Epidermal melanocyte (primary cell): ENCODE data around the gene PER1.
"Not testable (repeated sequence)": the region's sequence is repeated elsewhere in the genome, so short reads cannot be mapped to it uniquely, and the experiment has no call there.

Experiments used
- DNase-seq: peaks from one replicate; pipeline ENCODE4 v3.0.0; 2011; ENCODE audit warnings: low spot score; ENCODE audit not compliant: insufficient read length

Gene PER1

DNA sequence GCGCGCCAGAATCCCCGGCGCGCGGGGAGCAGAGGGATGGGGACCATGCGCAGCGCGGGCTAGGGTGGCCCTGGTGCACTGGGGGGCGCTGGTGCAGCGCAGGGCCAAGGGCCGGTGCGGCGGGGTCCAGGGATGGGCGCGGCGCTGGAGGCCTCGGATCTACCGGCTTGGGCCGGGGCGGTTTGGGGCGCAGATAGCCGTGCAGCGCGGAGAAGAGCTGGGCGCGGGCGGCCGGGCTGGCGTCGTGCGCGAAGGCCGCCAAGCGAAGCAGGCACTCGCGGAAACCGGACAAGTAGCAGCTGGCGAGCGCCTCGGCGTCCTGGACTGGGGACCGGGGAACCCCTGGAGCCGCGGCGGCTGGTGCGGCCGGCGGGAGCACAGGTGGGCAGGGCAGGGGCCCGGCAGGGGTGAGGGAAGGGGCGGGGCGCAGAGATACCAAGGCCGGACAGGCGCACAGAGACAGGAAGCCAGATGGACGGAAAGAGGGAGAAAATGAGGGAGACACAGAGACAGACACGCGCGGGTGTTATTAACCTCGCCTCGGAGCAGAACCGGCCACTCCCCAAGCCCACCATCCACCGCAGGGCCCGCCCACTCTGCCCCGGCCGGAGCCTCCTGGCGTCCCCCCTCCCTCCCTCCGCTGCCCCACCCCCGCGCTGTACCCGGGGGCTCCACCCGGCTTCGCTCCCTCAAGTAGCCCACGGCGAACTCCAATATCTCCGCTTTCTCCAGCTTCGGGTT is 30.4 kb downstream of the PER1 start:
- no peak for DNase-seq

DNA sequence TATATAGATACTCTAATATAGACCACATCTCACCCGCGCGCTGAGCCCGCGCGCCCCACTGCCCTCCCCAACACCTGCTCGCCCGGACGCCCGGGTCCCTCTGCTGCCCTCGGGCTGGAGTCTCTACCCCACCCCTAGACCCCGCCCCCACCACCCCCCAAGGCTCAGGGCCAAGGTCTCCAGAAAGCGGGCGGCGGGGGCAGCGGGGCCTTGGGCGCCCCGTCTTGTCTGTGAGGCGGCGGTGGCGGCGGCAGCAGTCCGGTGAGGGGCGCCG is 30.9 kb downstream of the PER1 start:
- no peak for DNase-seq

DNA sequence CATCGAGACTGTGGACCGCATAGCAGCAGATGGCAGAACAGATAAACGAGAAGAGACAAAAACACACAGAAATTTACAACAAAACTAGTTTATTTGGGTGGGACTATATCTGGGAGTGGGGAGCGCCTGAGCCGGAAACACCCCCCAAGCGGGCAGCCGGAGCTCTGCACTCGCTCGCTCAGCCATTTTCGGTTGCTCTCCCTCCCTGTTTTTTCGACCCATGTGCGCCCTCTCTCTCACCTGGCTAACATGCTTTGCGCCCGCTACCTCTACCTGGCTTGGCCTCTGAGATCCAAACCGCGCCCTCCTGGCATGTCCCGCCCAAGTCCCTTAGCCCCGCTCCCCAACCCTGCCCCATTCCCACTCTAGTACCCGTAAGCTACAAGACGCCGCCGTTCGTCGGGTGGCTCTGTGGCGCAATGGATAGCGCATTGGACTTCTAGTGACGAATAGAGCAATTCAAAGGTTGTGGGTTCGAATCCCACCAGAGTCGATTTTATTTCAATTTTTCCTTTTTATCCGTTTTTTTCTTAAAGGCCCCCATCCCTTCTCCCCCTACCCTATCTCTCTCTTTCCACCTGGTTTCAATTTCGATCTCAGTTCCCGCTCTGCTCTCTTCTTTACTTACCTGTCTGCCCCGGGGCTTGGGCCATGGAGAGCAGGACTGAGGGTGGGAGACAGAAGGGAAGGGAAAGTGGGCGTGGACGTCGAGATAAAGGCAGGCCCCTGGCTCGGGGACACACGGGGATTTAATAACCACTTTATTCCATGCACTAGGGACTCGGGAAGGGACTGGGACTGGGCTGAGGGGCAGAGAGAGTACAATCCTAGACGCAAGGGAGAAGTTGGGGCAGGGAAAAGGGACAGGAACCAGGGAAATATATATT is 31.4 kb downstream of the PER1 start:
- DNase-seq, result no peak

DNA sequence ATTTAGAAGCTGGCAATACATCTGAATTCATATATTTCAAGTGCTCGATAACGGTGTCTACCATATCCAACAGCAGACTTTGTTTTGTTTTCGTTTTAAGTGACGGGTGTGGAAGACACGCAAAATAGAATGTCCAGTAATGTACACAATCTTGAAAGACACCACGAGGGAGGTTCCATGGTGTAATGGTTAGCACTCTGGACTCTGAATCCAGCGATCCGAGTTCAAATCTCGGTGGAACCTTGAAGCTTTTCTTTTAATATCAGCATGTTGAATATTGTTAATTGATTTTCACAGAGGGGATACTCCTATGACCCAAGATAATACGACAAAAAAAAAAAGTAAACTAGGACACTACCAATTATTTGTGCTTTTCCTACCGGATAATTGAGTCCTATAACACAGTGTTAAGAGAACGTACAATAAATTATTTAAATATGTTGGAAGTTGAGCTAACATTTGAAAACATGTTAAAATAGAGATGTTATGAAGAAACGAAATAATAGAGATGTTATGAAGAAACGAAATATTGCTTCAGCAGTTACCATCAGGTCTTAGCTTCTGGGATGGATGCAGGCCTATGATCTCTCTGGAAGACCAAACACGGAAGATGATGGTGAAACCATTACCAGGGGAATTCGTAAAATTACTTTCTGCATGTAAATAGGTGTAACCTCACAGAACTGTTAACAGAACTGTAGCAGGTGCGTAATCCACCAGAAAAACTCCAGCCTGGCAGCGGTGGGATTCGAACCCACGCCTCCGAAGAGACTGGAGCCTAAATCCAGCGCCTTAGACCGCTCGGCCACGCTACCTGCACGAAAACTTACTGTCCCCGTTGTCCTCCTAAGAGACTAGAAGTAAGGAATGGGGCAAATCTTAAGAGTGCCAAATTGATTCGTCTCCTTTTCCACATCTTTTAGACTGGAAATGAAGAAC is 32.4 kb downstream of the PER1 start:
- DNase-seq, result no peak

DNA sequence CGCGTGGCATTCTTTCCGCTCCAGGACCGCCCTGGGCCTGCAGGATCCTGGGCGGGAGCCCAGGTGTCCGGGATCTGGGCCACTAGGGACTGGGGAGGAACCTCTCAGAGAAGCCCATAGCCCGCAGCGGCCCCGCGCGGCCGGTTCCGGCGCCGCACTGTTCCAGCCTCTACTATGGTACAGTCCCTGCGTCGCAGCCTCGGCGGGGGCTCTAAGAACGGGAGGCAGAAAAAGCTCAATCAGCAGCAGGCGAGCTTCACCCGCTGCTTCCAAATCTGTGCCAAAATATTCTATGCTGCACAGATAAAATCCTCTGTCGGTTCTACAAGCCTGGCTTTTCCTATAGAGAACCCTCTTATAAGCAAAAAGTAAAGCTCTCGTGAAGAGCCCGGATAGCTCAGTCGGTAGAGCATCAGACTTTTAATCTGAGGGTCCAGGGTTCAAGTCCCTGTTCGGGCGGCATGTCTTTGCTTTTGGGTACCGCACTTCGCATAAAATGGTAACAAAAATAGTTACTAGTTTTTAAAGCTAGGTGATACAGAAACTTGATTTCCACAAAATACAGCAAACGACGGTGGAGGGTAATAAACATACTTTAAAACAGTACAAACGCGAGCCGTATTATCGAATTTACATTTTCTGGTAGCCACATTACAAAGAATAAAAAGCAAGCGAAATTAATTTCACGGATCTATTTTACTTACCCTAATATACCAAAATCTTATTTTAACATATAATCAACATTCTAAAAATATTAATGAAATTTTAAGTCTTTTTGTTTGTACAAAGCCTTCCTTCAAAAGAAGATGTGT is 33.2 kb downstream of the PER1 start:
- peak; percentile 82 for DNase-seq

DNA sequence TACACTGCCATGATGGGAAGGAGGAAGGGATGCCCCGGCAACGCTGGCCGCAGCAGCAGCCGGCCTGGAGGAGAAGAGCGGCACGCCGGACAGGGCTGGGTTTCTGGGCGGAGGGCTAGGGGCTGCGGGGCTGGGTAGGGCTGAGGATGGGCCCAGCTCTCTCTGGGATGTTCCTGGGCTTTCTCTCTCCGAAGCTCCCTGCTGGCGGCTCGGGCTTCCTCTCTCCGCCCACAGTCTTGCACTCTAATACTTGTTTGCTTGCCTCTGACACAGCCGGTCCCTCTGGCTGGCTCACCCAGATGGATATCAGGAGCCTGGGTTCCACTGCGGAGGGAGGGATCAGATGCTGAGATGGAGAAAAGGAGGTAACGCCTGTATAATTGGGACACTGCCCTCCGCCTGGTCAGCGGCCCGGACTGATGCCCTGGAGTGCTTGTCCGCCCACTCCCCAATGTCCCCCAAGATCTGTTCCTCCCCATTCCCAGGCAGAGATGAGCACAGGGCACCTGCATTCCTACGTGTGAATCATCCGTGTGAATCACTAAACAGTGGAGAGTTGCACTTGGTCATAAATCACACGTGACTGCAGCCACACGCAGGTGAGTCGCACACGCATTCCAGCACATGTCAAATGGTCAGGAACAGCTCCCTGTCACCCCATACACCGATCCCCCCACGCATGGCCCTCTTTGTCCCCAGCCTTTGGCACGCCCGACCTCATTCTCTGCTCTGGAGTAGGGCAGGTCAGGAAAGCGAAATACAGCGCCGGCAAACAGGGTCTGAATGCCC is 34.0 kb downstream of the PER1 start, which contains the start of gene ALOXE3:
ALOXE3 (minus strand) TSS at position 535 of the 789 bp plus-strand sequence; CDS start at position 11, 524 bp downstream.
- no peak for DNase-seq

DNA sequence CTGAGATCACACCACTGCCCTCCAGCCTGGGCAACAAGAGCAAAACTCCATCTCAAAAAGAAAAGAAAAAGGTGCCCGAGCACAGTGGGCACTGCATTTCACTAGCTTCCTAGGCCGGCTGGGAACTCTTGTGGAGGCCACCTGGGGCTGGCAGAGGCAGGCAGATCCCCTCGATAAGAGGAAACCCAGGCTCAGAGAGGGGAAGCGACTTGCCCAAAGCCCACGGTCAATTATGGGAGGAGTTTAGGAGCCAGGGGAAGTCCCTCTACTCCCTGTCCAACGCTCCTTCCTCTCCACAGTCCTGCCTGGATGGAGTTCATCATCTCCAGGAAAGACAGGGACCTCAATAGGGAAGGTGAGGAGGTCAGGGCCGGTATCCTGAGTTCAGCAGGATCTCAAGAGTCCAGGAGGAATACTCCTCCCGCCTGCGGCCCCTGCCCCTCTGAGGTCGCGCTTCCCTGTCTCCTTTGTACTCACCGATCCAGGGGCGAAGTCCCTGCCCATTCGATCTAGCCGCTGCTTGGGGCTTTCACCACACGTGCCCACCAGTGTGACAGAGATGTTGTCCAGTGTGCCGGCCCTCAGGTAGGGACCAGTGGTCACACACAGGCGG is 34.7 kb downstream of the PER1 start:
- DNase-seq, result no peak

DNA sequence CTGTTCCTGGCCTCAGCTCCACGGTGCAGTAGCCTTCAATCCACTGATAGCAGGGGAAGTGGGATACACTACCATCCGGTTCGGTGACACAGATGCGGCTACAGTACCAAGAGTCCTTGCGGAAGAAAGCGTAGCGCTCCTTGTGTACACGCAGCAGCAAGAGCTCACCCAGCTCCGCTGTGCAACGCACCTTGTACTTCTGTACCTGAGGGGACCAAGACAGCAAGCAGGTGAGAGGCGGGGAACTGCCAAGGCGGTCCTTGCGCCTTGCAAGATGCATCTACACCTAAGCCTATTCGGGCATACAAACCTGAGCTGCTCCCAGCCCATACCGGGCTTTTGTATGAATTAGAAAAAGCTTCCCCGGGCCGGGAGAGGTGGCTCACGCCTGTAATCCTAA is 35.4 kb downstream of the PER1 start:
- no peak for DNase-seq

DNA sequence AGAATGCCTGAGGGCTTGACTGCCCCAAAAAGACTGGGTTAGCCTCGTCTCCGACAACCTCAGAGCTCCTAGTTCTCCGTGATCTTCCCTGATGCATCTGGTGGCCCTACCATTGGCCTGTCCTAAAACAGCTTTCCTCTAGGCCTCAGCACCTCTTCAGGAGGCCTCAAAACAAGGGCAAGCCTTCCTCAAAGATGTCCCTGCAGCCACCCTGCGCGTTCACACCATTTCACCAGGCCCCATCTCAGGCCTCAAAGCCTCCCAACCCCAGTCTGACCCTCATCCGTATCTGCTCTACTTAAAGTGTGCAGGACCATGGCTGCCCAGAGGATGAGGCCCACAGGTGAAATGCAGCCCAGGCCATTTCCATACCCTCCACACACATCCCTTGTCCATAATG is 41.3 kb downstream of the PER1 start:
- no peak for DNase-seq

DNA sequence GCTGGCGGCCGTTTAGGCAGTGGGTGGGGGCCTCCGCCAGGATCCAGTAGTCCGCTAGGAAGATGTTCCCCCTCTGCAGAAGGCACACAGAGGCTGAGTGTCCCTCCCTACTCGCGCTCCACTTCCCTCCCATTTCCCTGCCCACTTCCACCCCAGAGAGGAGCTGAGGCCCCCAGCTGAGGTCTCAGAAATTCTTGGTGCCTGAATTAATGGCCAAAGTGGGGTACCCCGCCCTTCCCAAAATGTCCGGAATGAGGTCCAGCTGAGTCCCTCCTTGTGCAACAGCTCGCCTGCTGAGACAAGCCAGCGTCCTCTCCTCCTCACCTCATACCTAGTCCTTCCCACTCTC is 41.8 kb downstream of the PER1 start:
- no peak for DNase-seq

DNA sequence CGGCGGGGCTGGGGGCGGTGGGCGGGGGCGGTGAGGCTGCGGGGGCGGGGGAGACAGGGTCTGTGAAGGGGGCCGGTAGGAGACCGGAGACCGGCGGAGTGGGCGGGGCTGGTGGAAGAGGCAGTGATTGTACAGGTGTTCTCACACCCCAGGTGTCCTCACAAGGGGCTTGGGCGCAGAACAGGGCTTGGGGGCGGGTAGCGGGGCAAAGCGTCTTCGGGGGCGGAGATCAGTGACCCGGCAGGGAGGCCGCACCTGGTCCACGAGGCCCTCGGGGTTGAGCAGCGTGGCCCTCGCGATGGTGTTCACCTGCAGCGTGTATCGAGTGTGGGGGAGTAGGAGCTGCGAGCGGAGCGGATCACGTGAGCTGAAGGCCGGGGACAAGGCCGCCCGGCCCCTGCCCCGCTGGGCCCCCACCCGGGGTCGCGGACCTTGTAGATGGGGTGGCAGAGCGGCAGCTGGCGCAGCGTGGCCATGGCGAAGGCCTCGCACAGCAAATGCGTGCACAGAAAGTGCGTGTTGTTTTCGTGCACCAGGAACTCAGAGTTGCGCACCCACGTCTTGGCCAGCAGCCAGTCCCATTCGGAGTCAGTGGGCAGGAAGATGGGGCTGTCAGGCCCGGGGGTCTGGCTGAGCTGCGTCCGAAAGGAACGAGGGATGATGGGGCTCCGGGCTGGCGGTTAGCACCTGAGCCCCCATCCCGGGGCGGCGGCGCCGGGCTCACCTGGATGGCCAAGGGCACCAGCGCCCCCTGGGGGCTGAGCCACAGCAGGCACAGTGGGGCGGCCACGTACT is 42.3 kb downstream of the PER1 start:
- no peak for DNase-seq

DNA sequence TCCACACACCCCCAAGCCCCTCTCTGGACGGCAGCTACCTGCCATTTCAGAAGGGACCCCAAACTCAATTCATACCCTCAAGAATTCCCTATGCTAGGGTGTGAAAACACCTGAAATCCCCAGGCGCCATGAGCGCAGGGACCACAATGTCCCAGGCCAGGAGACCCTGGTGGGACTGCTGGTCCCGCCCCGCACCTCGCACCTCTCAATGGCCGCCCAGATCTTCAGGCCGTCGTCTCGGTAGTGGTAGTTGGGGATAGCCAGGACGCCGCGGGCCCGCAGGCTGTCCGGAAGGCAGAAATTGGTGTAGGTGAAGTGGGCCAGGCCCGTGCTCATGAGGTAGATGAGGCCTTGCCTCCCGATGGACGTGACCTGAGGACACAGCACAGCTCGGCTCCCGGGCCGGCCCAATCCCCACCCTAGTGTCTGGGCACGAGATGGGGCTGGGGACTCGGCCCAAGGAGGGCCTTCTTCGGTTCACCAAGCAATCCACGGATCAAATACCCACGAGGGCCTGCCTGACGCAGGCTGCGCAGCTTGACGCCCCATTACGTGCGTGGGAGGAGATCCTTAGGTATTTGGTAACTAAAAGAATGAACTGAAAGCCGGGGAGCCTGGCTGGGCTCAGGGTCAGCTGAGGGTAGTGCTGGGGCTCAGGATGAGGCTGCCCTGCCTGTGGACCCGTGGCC is 43.1 kb downstream of the PER1 start:
- DNase-seq, result no peak

DNA sequence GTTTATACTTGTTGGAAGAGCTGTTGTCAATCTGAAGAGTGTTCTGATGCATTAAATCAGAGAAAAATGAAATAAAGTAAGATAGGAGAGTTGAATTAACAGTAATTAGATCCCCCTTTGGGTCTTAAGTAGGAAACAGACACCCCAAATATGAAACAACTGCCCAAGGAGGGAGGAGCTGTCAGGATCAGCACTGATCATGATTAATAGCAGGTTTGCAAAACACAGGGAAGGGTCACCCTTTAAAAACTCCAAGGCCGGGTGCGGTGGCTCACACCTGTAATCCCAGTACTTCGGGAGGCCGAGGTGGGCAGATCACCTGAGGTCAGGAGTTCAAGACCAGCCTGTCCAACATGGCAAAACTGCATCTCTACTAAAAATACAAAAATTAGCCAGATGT is 45.2 kb downstream of the PER1 start:
- not testable (repeated sequence) for DNase-seq

DNA sequence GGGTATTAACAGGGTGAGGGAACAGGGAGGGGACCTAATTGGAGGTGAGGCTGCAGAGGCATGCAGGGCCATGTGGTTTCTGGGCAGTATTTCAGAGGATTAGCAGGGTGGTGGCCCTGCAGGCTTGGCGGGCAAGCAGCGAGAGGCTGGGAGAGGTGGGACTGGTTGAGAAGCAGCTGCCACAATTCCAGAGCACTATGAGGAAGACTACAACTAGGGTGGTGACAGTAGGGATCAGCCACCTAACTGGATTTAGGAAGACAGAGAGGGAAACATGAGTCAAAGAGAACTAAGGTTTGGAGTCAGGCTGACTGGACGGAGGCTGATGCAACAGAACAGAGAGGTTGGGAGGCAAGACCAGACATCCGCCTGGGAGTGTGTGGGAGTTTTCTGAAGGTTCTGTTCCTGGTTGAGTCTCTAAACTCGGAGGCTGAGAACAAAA is 46.2 kb downstream of the PER1 start:
- DNase-seq, result no peak

DNA sequence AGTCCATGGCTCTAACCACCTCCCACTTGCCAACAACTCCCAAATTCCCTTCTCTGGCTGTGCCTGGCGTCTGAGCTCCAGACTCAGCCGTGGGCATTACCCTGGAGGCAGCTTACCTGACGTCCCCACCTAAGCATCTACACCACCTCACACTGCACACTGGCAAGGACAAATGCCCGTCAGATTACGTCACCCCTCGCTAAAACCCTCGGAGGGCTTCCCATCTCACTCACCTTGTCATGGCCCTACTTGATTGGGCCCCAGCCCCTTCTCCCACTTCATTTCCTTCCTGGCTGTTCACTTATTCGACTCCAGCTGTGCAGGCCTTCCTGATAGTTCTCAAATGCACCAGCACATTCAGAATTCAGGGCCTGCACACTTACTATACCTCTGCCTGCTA is 47.3 kb downstream of the PER1 start:
- DNase-seq, result no peak

DNA sequence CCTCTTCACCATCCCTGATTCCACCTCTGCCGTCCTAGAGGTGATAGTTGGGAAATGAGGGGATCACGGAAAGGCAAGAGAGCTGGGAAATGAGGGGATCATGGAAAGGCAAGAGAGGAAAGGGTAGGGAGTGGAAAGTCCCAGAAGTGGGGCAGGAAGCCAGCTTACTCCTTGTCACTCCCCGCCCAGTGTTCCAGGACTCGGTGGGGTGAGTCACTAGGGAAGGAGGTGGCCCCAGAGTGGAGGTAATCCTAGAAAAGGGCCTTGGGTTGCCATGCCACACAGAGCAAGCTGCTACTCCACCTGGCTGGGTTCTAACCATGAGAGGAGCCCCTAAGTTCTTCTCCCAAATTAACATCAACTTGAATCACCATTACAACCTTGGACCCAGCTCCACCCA is 48.7 kb downstream of the PER1 start:
- no peak for DNase-seq

DNA sequence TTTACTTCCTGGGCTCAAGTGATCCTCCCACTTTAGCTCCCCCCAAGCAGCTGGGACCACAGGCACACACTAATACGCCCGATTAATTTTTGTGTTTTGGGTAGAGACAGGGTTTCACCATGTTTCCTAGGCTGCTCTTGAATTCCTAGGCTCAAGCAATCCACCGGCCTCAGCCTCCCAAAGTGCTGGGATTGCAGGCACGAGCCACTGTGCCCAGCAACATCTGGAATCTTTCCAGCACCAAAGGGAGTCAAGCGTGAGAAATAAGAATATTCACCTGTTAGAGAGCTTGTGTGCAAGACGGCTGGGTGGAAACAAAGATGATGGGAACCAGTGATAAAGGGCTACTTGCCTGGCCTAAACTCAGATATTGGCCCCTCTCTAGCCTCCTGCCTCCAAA is 50.5 kb downstream of the PER1 start:
- DNase-seq, result no peak

DNA sequence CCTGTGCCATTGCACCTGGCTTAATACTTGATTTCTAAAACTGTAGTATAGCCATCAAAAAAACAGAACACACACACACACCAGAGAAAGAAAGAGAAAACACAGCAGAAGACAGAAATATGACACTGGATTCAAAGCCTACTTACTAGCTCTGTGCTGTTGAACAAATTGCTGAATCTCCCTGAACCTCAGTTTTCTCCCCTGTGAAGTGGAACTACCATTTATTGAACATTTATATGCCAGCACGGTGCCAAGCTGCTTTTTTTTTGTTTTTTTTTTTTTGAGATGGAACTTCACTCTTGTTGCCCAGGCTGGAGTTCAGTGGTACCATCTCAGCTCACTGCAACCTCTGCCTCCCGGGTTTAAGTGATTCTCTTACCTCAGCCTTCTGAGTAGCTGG is 51.4 kb downstream of the PER1 start:
- no peak for DNase-seq
